Left kidney (tissue), 2 donors: ENCODE data around the gene SEMA3B. TPM values are rescaled to one million over a fixed set of nuclear protein-coding genes. Genes with fewer than 3 reads are reported as not detected.
"Not testable (repeated sequence)": the region's sequence is repeated elsewhere in the genome, so short reads cannot be mapped to it uniquely, and the experiment has no call there.

Experiments used
- DNase-seq: peaks from one replicate; pipeline ENCODE4 v3.0.0-alpha.2; 2013
- polyA plus RNA-seq: library from polyadenylated mRNA; unstranded; fragments of 120-200 nt; gene quantifications from one replicate; pipeline ENCODE4 v1.2.1, GENCODE V29; 2013; ENCODE audit not compliant: insufficient read length

The SEMA3B gene
- polyA plus RNA-seq, 1 donor: 78.6 TPM

DNA sequence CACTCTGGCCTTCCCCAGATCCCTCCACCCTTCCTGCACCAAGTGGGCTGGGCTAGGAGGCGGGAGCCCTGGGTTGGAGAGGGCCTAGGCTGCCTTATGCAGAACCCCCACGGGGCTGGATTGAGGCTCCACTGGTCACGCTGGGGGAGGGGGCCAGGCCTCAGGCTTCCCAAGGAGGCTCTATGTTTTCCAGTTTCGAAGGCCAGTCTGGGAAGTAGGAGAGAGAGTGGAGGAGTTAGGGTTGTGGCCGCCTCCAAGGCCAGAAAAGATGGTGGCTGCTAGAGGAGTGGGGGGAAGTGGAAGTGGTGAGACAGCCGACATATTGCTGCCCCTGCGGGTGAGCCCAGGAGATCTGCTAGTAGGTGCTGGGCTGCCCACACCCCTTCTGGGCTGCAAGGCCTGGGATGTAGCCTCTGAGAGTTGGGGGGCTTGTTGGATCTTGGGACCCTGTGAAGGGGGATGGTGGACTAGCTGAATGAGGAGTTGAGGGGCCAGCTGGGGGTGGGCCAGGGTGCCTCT, 31.8 kb upstream of the SEMA3B start:
- DNase-seq: no peak

DNA sequence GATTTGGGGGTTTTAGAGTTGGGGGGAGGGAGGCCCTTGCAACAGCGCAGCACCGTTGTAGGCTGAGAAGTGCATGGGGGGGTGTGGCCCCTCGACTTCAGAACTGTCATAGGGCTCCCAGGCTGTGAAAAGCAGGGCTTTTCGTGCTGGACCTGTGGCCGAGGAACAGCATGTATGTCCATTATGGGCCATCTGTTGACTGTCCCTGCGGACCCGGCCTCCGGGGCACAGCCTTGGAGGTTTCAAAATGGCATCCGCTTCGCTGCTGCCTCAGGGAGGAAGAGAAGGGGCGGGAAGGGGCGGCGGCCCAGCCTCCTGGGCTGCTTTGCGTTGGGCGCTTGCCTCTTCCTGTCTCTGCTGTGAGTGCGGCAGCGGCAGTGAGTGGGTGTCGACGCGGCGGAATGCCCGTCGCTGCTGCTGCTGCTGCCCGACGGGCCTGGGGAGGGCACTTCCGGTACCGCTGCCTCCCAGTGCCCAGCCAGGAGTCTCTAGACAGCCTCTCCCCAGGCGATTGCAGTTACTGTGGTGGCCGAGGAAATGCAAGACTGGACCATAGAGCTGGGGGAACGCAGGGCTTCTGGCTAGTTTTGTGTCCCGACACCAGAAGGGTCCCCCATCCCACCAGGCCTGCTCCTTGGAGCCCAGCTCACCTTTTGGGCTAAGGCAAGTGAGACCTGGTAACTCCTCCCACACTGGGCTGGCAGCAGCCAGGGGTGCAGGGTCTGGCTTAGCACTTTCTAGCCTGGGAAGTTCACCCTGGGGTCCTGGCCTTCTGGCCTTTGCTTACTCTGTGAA, 31.0 kb upstream of the SEMA3B start:
- no peak for DNase-seq

DNA sequence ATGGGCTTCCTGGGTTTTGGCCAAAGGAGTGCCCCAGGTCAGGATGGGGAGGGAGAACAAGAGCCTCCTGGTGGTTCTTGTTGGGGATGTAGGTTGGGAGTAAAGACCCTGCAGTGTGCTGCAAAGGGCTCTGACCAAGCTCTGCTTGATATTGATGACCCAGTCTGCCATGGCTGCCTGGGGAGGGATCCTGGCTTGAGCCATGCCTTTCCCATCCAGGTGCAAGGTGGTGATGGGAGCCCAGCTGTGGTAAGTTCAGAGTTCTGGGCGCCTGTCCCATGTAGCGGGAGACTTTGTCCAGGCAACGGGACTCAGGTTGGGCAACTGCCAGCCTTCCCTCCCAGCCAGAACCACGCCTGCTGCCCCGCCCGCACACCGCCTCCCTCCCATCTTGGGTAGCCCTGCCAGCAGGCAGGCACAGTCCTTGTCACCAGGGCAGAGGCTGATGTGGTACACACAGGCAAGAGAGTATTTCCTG, 30.4 kb upstream of the SEMA3B start:
- no peak for DNase-seq

DNA sequence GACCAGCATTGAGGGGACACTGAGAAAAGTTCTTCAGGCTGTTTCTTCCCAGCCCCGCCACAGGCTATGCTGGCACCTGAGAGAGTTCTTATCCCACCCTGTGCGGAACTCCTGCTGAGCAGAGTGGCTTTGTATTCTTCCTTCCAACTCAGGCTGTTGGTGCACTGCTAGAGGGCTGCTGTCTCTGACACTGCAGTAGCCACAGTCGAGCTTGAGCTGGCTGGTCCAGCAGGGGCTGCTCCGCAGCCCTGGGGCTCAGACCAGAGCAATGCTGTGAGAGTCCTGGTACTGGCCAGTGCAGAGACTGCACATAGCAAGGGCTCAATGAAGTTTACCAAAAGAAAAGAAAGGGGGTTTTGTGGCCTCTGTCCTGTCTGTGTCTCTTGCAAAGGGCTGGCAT, 29.3 kb upstream of the SEMA3B start:
- DNase-seq: no peak

DNA sequence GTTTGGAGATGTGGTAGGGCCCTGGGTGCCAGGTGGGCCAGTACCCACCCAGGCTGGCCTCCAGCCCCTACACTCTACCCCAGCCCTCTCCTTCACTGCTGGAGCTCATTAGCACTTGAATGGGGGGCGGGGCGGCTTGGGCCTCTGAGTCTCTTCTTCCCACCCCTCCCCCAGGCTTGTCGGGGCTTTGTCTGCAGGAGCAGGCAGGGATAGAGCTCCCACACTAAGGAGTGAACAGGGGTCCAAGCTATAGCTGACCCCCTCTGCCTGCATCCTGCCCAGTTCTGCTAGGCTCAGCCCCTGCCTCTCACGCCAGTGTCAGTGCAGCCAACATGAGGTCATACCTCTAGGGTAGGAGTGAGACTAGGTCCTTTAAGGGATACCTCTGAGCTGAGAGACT, 27.8 kb upstream of the SEMA3B start:
- DNase-seq: no peak

DNA sequence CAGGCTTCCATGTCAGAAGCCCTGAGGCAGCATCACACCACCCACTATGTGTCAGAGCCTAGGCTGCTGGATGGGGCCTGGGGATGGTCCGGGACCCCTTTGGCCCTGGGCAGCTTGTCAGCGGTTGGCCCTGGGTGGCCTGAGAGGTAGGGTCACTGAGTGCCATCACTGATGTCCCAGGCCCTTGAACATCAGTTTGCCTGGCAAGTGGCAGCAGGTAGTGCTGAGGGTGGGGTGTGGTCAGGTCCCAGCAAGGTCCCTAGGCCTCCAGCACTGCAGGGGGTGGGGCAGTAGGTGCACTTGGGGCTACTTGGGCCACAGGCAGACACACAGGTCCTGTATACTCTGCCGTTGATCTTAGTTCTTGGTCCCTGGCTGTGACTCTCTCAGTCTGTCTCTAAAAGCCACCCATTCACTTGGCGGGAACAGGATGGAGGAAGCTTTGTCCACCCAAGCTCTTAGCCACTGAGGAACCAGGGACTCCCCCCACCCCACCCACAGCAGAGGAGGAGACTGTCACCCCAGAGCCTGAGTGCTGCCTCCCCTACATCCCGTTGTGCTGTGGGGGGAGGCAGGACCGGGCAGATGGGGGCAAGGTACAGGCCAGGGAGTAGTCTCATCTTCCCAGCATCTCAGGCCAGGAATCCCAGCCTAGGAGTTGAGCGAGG, 27.1 kb upstream of the SEMA3B start:
- DNase-seq: no peak

DNA sequence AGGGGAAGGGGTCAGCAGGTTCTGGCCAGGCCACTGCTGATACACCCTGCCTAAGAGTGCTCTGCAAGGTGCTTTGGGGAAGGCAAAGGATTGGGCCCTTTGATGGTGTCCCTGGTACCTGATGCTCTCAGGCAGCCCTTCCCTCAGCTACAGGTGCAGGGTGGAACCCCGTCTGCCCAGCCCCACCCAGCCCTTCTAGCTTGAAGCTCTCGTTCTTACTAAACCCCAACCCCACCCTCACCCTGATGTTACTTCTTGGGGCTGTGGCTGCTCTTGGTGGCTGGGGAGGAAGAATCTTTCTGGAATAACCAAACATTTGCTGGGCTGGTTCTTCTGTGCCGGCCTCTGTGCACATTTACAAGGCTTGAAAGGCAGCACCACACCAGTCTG, 26.6 kb upstream of the SEMA3B start:
- no peak for DNase-seq

DNA sequence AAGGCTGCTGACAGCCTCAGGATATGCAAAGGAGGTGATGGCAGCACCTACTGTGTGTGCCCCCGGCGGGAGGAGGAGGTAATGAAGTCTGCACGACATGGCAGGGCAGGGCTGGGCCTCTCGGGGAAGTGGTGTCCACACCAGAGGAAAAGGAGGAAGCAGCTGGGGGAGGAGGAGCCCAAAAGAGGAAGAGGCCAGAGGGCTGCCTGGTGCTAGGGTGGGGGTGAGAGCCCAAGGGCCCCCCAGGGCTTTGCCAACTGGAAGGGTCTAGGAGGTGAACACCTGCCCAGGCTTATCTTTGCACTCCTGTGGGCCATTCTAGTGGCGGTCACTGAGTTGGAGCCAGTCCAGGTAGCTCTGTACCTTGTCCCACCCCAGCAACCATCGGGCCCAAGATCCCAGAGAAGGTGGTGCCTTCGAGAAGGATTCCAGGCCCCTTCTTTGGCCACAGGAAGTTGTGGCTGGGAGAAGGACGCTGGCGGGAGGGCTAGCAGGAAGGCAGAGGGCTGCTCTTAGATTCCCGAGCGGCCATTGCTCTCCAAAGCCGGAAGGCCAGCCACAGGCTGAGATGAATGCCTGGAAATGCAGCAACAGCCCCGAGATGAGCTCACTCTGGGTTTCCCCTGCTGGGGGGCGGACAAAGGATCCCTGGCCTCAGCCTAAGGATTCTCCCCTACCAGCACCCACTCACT, 25.9 kb upstream of the SEMA3B start:
- DNase-seq: no peak

DNA sequence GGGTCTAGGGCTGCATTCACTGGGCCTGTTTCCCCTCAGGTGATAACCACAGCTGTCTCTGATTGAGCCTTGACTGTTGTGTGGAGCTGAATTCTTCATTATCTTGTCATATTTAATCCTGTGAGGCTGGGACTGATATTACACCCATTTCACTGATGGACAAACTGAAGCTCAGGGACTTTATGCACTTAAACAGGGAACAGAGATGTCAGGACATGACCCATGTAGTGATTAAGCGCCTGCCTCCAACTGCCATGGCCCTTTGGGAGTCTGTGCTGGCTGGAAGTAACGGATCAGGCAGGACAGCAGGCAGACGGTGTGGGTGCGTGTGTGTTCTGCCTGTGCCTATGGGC, 25.4 kb upstream of the SEMA3B start:
- no peak for DNase-seq

DNA sequence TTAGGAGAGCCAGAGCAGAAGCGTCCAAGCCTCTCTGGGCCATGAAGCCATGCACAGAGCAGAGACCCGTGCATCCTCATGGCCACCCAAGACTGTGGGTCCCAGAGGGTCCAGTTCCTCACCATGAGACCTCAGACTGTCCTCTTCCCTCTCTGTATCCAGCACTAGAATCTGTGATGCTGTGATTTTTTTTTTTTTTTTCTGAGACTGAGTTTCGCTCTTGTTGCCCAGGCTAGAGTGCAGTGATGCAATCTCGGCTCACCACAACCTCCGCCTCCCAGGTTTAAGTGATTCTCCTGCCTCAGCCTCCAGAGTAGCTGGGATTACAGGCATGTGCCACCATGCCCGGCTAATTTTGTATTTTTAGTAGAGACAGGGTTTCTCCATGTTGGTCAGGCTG, 24.1 kb upstream of the SEMA3B start:
- not testable (repeated sequence) for DNase-seq

DNA sequence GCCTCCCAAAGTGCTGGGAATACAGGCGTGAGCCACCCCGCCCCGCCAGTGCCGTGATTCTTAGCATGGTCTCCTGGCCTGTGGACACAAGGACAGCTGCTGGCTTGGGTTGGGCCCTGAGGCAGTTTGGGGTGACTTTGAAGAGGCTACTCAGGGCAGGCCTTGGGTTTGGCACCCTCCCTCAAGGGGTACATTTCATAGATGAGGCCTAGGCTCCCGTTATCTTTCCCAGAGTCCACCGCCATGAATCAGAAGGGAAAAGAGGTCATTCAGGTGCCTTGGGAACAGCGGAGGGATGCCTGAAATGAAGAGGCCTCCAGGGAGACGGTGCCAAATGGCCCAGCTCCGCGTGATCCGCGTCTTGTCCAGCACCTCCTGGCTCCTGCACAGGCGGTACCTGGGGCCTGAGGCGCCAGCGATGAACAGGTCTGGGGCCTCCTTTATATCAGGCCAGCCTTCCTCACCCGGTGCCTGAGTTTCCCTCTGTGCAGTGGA, 23.6 kb upstream of the SEMA3B start:
- no peak for DNase-seq

DNA sequence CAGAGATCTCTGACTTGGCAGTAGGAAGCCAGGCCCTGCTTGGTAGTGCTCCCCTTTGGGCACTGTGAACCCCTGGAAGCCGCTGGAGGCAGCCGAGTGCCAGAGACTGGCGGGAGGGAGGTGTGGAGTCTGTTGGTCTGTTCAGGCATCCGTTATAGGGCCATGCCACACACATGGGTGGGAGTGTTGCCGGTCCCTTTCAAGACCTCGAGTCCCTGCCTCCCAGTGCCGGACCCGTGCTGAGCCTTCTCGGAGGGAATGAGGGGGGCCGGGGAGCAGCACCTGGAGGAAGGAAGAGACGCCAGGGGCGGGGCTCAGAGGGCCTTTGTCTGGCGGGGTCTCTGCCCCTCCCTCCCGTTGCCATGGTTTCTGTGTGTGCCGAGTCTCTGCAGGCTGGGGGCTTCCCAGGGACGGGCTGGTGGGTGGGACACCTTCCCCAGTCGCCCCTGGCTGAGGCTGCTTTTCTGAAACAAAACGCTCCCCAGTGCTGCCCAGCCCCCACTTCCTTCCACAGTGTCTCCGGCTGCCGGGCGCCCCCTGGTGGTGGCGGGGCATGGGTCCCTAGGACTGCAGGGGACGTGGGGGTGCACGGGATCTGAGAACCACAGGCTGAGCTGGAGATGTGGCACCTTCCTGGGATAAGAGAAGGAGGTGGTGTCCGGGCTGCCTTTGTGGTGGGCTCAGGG, 23.0 kb upstream of the SEMA3B start:
- DNase-seq: peak; percentile 93

DNA sequence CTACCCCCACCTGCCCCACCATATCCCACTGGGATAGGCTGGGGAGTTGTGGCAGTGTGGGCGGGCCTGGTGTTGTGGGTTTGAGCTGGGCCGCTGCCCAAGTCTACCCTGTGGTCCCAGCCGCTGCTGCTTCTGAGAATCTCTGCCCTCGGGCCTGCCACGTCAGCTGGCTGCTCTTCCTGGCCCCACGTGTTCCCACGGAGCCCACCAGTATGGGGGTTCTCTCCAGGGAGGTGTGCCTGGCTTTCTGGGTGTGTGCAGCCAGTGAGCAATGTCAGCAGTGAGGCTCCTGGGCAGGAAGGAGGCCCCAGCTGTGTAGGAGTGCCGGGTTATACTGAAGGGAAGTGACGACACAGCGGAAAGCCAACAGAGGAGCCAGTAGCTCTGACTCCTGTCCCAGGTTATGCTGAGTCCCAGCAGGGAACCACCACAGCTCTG, 22.4 kb upstream of the SEMA3B start:
- no peak for DNase-seq

DNA sequence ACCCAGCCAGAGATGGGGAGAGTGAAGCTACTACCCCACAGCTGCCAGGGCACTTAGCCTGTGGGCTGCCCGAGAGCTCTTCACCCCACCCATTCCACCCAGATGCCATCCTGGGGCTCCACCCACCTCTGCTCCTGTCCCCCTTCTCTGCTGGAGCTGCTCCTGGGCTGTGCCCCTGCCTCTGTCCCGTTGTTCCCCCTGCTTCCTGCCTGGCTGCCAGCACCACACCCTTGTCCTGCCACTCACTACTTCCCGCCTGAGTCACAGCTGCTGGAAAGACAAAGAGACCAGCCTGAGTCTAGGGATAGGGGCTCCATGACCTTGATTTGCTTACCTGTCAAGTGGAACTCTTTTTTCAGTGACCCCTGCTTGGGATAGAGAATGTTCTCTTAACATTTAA, 20.6 kb upstream of the SEMA3B start:
- DNase-seq: no peak

DNA sequence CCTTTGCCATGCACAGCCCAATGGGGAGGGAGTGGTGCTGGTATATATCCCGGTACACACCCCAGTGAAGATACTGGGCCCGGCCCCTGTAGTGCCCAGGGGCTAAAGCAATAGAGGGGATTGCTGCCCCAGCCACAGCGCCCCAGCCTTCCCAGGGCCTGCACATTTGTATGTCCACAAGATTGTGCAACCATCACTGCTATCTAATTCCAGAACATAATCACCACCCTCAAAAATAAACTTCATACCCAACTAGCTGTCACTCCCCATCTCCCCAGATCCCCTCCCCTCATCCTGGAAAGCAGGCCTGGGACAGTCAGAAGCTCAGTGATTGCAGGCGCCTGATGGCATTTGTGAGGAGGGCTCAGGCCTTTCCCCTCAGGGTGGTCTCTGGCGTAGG, 19.5 kb upstream of the SEMA3B start:
- no peak for DNase-seq

DNA sequence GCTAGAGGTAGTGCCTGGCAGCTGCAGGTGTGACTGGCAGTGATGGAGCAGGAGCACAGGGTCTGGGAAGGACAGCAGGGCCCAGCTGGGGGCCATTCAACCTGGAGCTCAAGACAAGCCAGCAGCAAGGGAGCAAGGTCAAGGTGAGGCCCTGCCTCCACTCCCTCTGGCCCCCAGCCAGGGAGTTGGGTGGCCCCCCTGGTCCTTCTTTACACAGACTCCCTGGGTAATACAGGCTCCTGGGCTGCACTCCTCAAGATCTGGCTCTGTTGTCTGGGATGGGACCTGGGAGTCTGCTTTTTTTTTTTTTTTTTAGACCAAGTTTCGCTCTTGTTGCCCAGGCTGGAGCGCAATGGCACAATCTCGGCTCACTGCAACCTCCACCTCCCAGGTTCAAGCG, 18.4 kb upstream of the SEMA3B start:
- DNase-seq: no peak

DNA sequence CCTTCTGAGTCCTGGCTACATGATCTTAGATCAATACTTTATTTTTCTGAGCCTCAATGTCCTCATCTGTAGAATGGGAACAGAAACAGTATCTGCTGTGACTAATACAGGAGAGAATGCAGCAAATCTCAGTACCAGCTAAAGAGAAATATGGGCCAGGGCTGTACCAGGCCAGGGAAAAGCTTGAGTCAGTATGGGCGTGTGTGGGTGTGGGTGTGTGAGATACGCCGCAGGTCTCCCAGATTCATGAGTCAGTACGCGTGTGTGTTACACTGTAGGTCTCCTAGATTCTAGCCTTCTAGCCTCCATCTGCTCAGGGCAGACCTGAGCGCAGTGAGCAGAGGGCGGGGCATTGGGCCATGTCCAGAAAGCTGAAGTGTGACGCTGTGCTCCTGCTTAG, 17.7 kb upstream of the SEMA3B start:
- no peak for DNase-seq

DNA sequence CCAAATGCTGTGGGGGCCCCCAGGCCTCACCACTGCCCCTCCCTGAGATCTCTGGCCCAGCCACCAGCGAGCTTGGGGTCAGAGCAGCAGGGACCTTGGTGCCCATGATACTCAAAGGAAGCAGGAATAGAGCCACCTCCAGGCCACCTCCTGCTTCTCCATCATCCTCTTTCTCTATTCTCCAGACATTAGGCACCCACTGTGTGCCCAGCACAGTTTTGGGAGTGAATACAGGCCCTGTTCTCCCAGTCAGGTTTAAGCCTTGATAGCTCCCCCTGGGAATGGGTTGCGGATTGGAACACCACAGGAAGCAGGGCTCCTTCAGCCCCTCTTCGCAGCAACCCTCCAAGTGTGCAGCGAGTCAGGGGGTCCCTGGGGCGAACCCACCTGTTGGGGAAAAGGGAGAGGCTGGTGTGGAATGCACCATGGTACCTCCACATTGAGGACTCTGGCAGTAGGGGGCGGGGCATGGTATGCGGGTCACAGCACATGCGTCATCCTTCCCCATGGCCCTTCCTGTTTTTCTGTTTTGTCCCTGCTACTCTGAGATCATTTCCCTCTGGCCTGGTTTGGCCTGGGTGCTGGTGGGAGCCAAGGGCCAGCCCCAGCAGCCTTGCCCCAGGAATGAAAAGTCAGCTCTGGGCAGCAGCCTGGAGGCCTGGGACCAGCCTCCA, 14.2 kb upstream of the SEMA3B start:
- DNase-seq: no peak

DNA sequence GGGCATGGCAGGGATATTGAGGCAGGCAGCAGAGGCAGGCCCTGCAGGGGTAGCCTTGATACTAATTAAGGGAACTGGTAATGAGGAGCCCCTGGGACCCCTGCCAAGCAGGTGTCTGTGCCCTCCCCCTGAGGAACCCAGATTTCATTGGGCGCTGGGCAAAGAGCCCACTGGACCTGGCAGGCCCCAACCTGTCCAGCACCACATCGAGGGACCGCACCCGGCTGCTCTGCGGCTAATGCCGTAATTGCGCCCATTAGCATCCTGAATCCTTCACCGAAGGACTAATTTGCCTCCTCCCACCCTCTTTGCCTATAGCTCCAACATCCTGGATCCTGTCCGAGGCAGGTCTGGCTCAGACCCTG, 13.7 kb upstream of the SEMA3B start:
- no peak for DNase-seq

DNA sequence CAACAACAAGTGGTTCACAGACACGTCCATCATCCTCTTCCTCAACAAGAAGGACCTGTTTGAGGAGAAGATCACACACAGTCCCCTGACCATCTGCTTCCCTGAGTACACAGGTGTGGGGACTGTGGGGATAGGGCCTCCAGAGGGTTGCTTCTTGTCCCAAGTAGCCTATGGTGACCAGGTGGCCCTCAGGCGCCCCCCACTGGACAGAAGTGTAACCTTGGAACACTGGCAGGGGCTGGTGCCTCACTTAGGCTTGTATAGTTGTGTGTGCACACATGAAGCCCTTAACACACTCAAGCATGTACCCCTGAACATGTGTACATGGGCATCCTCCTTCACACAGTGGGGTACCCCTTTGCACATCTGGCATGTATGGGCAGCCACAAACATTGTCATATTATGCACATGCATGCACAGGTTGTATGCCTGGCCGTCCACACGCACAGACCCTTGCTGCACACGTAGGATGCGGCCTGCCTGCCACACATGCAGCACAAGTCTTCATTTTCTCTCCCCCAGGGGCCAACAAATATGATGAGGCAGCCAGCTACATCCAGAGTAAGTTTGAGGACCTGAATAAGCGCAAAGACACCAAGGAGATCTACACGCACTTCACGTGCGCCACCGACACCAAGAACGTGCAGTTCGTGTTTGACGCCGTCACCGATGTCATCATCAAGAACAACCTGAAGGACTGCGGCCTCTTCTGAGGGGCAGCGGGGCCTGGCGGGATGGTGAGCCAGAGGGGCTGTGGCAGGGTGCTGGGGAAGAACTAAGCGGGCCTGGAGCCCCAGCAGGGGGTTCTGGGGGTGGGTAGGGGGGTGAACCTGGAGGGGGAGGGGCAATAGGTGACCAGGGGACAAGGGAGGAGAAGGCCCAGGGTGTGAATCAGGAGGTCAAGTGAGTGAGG, 11.7 kb upstream of the SEMA3B start:
- no peak for DNase-seq
